Subcutaneous adipose tissue (tissue), 4 donors: ENCODE data around the gene HDLBP. TPM values are rescaled to one million over a fixed set of nuclear protein-coding genes. Genes with fewer than 3 reads are reported as not detected.

ENCODE experiments used
- total RNA-seq, 4 donors: library from RNA; depleted of rRNA; stranded (reverse); fragments of >200 nt; gene quantifications; one replicate each; pipeline ENCODE4 v1.1.0, GENCODE V29; 2016
- TF ChIP-seq, protein P1 (sequence below): fragments of 450-650 bp; IDR thresholded peaks from one replicate; pipeline ENCODE4 v1.5.1; 2016; ENCODE audit warnings: low read depth, mild to moderate bottlenecking, control low read depth, antibody characterized with exemption, moderate library complexity

Gene HDLBP
- total RNA-seq, 4 donors from 2014 or later = 306 to 581 (median 503) TPM

DNA sequence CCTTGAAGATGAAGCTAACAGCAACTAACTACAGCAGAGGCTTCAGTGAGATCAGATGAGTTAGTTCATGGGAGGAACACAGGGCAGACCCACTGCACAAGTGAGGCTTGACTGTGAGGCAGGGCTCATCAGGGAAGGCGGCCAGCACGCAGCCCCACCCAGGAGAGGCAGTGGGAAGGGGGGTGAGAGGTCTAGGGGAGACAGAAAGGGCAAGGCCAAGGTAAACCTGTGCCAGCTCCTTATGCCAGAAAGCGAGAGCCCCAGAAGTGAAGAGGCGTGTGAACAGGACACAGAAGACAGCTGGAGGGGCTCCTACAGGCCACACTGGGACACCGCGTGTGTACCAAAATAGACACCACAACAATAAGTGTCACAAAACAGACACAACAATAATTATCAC is 78.4 kb downstream of the HDLBP start:
- TF ChIP-seq, protein P1, sequence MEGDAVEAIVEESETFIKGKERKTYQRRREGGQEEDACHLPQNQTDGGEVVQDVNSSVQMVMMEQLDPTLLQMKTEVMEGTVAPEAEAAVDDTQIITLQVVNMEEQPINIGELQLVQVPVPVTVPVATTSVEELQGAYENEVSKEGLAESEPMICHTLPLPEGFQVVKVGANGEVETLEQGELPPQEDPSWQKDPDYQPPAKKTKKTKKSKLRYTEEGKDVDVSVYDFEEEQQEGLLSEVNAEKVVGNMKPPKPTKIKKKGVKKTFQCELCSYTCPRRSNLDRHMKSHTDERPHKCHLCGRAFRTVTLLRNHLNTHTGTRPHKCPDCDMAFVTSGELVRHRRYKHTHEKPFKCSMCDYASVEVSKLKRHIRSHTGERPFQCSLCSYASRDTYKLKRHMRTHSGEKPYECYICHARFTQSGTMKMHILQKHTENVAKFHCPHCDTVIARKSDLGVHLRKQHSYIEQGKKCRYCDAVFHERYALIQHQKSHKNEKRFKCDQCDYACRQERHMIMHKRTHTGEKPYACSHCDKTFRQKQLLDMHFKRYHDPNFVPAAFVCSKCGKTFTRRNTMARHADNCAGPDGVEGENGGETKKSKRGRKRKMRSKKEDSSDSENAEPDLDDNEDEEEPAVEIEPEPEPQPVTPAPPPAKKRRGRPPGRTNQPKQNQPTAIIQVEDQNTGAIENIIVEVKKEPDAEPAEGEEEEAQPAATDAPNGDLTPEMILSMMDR = no peak

DNA sequence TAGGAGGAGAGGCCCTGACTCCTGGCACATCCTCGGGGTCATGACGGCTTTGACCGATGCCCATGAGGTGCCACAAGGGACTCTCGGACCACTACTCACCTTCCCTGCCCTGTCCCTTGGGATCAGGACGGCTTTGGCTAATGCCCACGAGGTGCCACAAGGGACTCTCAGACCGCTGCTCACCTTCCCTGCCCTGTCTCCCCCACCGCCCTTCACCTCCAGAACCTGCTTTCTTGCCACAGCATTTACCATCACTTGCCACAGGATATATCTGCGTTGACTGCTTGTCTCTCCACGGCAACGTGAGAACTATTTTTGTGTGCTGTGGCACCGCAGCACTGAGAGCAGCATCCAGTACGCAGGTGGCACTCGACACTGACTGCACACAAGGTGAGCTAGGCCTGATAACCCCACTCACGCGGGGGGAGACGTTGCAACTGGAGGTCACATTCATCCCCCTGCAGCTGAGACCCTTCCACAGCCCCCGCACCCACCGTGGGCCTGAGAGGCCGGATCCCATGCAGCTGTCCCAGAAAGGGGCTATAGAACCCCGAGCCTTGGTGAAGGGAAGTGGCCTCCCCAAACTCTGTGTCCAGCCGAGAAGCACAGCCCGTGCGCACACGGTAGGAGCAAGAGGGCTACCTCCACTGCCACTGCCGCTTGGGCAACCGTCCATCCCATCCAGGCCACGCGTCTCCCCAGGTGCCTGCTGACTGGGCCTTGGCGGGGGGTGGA is 79.4 kb downstream of the HDLBP start:
- TF ChIP-seq, protein P1 = no peak

DNA sequence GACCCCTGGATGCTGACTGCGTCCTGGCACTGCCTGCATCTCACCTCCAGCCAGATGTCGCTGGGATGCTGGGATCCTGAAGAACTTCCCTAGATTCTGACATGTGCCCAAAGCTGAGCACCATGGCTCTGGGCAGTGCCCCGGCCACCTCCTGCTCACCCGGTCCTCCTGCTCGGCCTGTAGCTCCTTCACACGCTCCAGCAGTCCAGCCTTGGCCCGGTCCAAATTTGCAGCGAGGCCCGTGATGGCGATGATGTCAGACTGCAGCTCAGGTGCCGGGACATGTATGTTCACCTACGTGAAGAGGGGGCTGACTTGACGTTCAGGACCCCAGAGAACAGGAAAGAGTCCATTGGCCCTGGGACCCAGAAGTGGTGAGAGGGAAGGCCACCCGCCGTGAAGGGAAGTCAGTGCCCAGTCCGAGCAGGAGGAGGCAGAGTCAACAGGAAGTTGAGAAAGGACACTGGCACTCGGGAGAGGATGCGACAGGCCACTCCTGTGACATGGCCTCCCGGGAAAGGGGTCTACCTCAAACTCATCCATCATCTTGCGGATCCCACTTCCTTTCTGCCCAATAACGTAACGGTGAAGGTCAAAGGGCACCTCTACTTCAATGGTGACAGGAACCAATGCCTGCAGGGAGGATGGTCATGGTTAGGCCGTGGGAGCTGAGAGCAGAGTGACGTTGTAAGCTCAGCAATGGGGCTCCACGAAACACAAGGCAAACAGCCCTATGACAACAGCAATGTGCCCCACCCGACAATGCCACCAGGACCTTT is 80.3 kb downstream of the HDLBP start:
- TF ChIP-seq, protein P1 = no peak

- TF ChIP-seq, protein P1 = no peak
Measured at GRCh38 chr2:241234066-241234790, 81.2 kb downstream of the HDLBP start.

GRCh38 chr2:241232736-241233575 is 82.5 kb downstream of the HDLBP start:
- TF ChIP-seq, protein P1 = no peak

DNA sequence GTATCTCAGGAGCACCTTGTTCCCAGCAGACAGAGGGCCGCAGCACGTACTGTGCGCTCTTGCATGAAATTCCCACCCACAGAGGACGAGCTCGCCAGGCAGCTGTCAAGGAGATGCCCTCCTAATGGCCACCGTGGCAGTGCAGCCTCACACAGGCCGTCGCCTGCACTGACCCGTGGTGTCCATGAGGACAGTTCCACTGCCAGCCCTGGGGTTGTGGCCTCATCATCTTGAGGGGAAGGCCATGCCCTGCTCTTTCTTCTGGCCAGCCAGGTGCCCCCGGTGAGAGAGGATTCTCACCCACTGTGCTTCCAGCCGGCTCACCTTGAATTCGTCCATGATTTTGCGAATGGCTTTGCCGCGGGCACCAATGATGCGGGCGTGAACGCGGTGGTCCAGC is 85.0 kb downstream of the HDLBP start:
- TF ChIP-seq, protein P1 = no peak
